Measurements from ENCODE around the gene NXT2. TPM values are rescaled to one million over a fixed set of nuclear protein-coding genes. Genes with fewer than 3 reads are reported as not detected.

Gene NXT2
- total RNA-seq, 1 donor from 2014 or later, result 42.4 TPM

GRCh38 chrX:109585488-109585887 lies 48.8 kb downstream of the NXT2 start:
- no peak for DNase-seq (ENCODE audit: low spot score)
- Histone ChIP-seq H2AFZ (replicated peaks) (no peak overlapping the region), H3K4me1 (no peaks in the 10 kb centered on the region), H3K27ac (no peak overlapping the region), H3K27me3 (no peaks in the 10 kb centered on the region), H3K36me3 (no peaks in the 10 kb centered on the region), H3K4me3 (no peak overlapping the region), H3K79me2 (ENCODE audit: low read depth) (no peaks in the 10 kb centered on the region), H3F3A (ENCODE audit: low read depth) (no peaks in the 10 kb centered on the region), H3K9me3 (ENCODE audit: low read depth) (no peaks in the 10 kb centered on the region), H3K9ac (no peak overlapping the region), H3K4me2 (no peak overlapping the region), H4K20me1 (ENCODE audit: low read depth) (no peaks in the 10 kb centered on the region)
- Mint-ChIP-seq H3K9me3 (no peaks in the 10 kb centered on the region), H3K27ac (no peak overlapping the region), H3K4me1 (no peaks in the 10 kb centered on the region), H3K36me3 (no peaks in the 10 kb centered on the region), H3K4me3 (no peak overlapping the region), H3K27me3 (ENCODE audit: insufficient read depth, low read depth) (peaks cover 2% of the 10 kb centered on the region)
- TF ChIP-seq EZH2phosphoT487 (IDR thresholded peaks at IDR 0.05), result no peak
- TF ChIP-seq CTCF (IDR thresholded peaks at IDR 0.05), result no peak
- TF ChIP-seq EZH2 (IDR thresholded peaks at IDR 0.05), result no peak

- no peak overlapping the region for H3K27ac ChIP-seq
- no peaks in the 10 kb centered on the region for H3K36me3 ChIP-seq
- DNase-seq (ENCODE audit: low spot score), result no peak
- no peak for TF ChIP-seq CTCF (IDR thresholded peaks at IDR 0.05)
- TF ChIP-seq EZH2phosphoT487 (IDR thresholded peaks at IDR 0.05), result no peak
- TF ChIP-seq EZH2 (IDR thresholded peaks at IDR 0.05), result no peak
- Mint-ChIP-seq H3K4me3 (no peak overlapping the region), H3K27ac (no peak overlapping the region), H3K36me3 (no peaks in the 10 kb centered on the region), H3K4me1 (no peaks in the 10 kb centered on the region), H3K9me3 (no peaks in the 10 kb centered on the region), H3K27me3 (ENCODE audit: insufficient read depth, low read depth) (peaks cover 2% of the 10 kb centered on the region)
- H3K9me3 ChIP-seq (ENCODE audit: low read depth), result no peaks in the 10 kb centered on the region
- H3K4me1 ChIP-seq, result no peaks in the 10 kb centered on the region
- H2AFZ ChIP-seq (replicated peaks), result no peak overlapping the region
- no peak overlapping the region for H3K4me2 ChIP-seq
- no peak overlapping the region for H3K4me3 ChIP-seq
- H3K9ac ChIP-seq, result no peak overlapping the region
- H4K20me1 ChIP-seq (ENCODE audit: low read depth), result no peaks in the 10 kb centered on the region
- no peaks in the 10 kb centered on the region for H3K79me2 ChIP-seq (ENCODE audit: low read depth)
- no peaks in the 10 kb centered on the region for H3F3A ChIP-seq (ENCODE audit: low read depth)
- no peaks in the 10 kb centered on the region for H3K27me3 ChIP-seq
Observed at GRCh38 chrX:109590176-109590575, 53.5 kb downstream of the NXT2 start.

Other genes starting within 250 kb of the NXT2 start
- gene GUCY2F, start 54.8 kb upstream of the NXT2 start, total RNA-seq (ENCODE audit: low replicate concordance), result 0.06 and 0.07 TPM in 2 replicates
- gene KCNE5, start 88.3 kb downstream of the NXT2 start, total RNA-seq (ENCODE audit: low replicate concordance), result 1.3 and 1.6 TPM in 2 replicates
- gene ACSL4, start 196.4 kb downstream of the NXT2 start, total RNA-seq (ENCODE audit: low replicate concordance), result 53.6 and 87.3 TPM in 2 replicates